SK-N-SH treated with all-trans-retinoic acid at 6 μM for 48 hours (cell line): Measurements from ENCODE around the gene LRRC8E.

Experiments
- ATAC-seq: fragments of 200-7000 bp; cut with Tn5 transposase; 3 replicates; pipeline ENCODE4 v1.9.1; 2020; ENCODE audit warnings: mild to moderate bottlenecking, moderate library complexity
- ARNTL ChIP-seq: fragments of 450-650 bp; formaldehyde crosslinking; IDR thresholded peaks from 2 replicates; pipeline ENCODE4 v1.5.0; 2020; ENCODE audit warnings: low read depth, mild to moderate bottlenecking, moderate library complexity, borderline replicate concordance
- BACH2 ChIP-seq: fragments of 250-450 bp; sonication (Bioruptor Pico); IDR thresholded peaks from 2 replicates; pipeline ENCODE4 v1.9.0; 2021; ENCODE audit warnings: mild to moderate bottlenecking, borderline replicate concordance
- CSDC2 ChIP-seq: fragments of 250-450 bp; sonication (Bioruptor Pico); IDR thresholded peaks from 2 replicates; pipeline ENCODE4 v1.5.0; 2020; ENCODE audit warnings: mild to moderate bottlenecking, moderate library complexity
- CSRNP3 ChIP-seq: fragments of 250-450 bp; sonication (Bioruptor Pico); IDR thresholded peaks from 2 replicates; pipeline ENCODE4 v1.5.1; 2021; ENCODE audit warnings: mild to moderate bottlenecking, moderate library complexity
- ESRRG ChIP-seq: fragments of 250-450 bp; sonication (Bioruptor Pico); IDR thresholded peaks from 2 replicates; pipeline ENCODE4 v1.6.1; 2021; ENCODE audit warnings: mild to moderate bottlenecking
- GLIS3 ChIP-seq: fragments of 250-450 bp; sonication (Bioruptor Pico); IDR thresholded peaks from 2 replicates; pipeline ENCODE4 v1.5.0; 2020; ENCODE audit warnings: mild to moderate bottlenecking, moderate library complexity
- ISL1 ChIP-seq: fragments of 250-450 bp; sonication (Bioruptor Pico); IDR thresholded peaks from 2 replicates; pipeline ENCODE4 v2.1.2; 2022; ENCODE audit warnings: mild to moderate bottlenecking, moderate library complexity
- OSR1 ChIP-seq: fragments of 250-450 bp; sonication (Bioruptor Pico); IDR thresholded peaks from 2 replicates; pipeline ENCODE4 v1.8.0; 2022; ENCODE audit warnings: moderate library complexity, mild to moderate bottlenecking, inconsistent platforms
- PPARA ChIP-seq: fragments of 250-450 bp; sonication (Bioruptor Pico); IDR thresholded peaks from 2 replicates; pipeline ENCODE4 v1.5.0; 2020; ENCODE audit warnings: mild to moderate bottlenecking, borderline replicate concordance
- SNAI2 ChIP-seq: fragments of 250-450 bp; sonication (Bioruptor Pico); IDR thresholded peaks from 2 replicates; pipeline ENCODE4 v1.5.0; 2020; ENCODE audit warnings: mild to moderate bottlenecking, moderate library complexity
- TSHZ2 ChIP-seq: fragments of 250-450 bp; sonication (Bioruptor Pico); IDR thresholded peaks from 2 replicates; pipeline ENCODE4 v1.5.0; 2020; ENCODE audit warnings: mild to moderate bottlenecking, moderate library complexity
- ZC3H10 ChIP-seq: fragments of 250-450 bp; sonication (Bioruptor Pico); IDR thresholded peaks from 2 replicates; pipeline ENCODE4 v1.5.1; 2021; ENCODE audit warnings: mild to moderate bottlenecking, moderate library complexity
- ZFP3 ChIP-seq: fragments of 250-450 bp; sonication (Bioruptor Pico); IDR thresholded peaks from 2 replicates; pipeline ENCODE4 v1.5.0; 2020; ENCODE audit warnings: mild to moderate bottlenecking, moderate library complexity
- ZNF70 ChIP-seq: fragments of 450-650 bp; formaldehyde crosslinking; IDR thresholded peaks from 2 replicates; pipeline ENCODE4 v1.5.0; 2020; ENCODE audit warnings: mild to moderate bottlenecking, moderate library complexity
- ZNF8 ChIP-seq: fragments of 450-650 bp; formaldehyde crosslinking; IDR thresholded peaks from 2 replicates; pipeline ENCODE4 v1.5.0; 2020; ENCODE audit warnings: mild to moderate bottlenecking, moderate library complexity
- TF ChIP-seq, protein P1 (sequence below): fragments of 250-450 bp; sonication (Bioruptor Pico); IDR thresholded peaks from 2 replicates; pipeline ENCODE4 v1.5.1; 2020; ENCODE audit warnings: low read depth, mild to moderate bottlenecking, moderate library complexity
- TF ChIP-seq, protein P2 (sequence below): fragments of 250-450 bp; sonication (Bioruptor Pico); IDR thresholded peaks from 2 replicates; pipeline ENCODE4 v1.8.0; 2020; ENCODE audit warnings: mild to moderate bottlenecking, moderate library complexity, borderline replicate concordance
- TF ChIP-seq, protein P3 (sequence below): fragments of 250-450 bp; sonication (Bioruptor Pico); IDR thresholded peaks from 2 replicates; pipeline ENCODE4 v1.8.0; 2021; ENCODE audit warnings: low read depth, mild to moderate bottlenecking, moderate library complexity, borderline replicate concordance

Gene LRRC8E

DNA sequence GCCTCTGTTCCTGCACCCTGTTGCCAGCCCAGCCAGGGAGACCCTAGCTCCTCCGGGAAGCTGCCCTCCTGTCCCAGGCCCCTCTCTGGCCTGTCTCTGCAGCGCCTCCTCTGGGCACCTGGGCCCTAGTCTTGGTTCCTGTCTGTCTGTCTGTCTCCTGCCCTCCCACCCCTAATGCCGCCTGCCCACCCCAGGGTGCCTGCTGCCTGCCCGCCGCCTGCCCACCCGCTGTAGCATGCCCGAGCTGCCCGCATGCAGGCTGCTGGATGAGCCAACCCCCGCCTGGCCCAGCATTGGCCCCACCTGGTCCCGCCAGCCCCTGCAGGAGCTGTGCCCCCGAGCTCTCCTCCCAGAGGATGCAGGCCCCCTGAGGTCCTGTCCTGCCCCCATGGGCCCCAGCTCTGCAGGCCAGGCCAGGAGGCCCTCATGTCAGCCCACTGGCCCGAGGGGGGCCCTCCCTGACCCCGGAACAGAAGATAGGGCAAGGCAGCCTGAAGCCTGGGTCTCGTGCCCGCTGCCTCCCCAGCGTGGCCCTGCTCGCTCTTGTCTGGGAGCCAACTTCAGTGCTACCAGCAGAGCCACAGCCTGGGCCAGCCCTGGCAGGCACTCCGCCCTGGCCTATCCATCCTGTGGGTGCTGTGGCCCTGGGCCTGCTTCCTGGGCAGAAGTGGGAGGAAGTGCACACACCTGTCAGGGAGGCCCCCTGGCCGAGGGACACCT lies 20.6 kb downstream of the LRRC8E start:
- no peak for ATAC-seq
- no peak for TF ChIP-seq CSDC2
- no peak for TF ChIP-seq GLIS3
- no peak for TF ChIP-seq CSRNP3
- no peak for TF ChIP-seq ESRRG (CRISPR knock-in tag)
- no peak for TF ChIP-seq BACH2 (CRISPR knock-in tag)
- TF ChIP-seq SNAI2 (CRISPR knock-in tag) = no peak
- no peak for TF ChIP-seq PPARA (CRISPR knock-in tag)
- TF ChIP-seq, protein P1, sequence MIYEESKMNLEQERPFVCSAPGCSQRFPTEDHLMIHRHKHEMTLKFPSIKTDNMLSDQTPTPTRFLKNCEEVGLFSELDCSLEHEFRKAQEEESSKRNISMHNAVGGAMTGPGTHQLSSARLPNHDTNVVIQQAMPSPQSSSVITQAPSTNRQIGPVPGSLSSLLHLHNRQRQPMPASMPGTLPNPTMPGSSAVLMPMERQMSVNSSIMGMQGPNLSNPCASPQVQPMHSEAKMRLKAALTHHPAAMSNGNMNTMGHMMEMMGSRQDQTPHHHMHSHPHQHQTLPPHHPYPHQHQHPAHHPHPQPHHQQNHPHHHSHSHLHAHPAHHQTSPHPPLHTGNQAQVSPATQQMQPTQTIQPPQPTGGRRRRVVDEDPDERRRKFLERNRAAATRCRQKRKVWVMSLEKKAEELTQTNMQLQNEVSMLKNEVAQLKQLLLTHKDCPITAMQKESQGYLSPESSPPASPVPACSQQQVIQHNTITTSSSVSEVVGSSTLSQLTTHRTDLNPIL = no peak
- TF ChIP-seq ARNTL (CRISPR knock-in tag) = no peak
- TF ChIP-seq ZC3H10 (CRISPR knock-in tag) = no peak
- no peak for TF ChIP-seq TSHZ2 (CRISPR knock-in tag)
- no peak for TF ChIP-seq ISL1

DNA sequence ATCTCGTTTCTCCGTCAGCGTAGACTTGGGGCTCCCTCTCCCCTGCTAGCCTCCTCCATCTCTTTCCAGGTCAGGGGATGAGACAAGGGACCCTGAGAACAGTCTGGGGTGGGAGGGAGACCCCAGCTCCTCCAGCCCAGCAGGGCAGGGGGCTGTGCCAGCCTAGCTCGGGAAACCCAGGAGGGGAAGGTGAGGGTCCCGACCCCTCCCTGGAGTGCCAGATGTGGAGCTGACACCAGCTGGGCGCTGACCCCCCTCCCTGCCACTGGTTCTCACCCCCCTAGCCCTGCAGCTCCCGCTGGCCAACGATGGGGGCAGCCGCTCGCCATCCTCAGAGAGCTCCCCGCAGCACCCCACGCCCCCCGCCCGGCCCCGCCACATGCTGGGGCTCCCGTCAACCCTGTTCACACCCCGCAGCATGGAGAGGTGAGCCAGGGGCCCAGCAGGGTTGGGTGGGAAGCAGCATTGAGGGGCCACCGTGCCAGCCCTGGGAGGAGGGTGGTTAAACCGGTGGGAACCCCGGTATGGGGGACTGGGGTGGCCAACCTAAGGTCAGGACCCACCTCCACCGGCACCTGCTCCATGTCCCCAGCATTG lies 21.3 kb downstream of the LRRC8E start:
- ATAC-seq = no peak
- TF ChIP-seq ZFP3 (CRISPR knock-in tag) = no peak
- TF ChIP-seq, protein P1 = no peak
- TF ChIP-seq BACH2 (CRISPR knock-in tag) = no peak

GRCh38 chr19:7910321-7911161 lies 22.2 kb downstream of the LRRC8E start:
- no peak for TF ChIP-seq ZNF70
- no peak for TF ChIP-seq ESRRG (CRISPR knock-in tag)
- TF ChIP-seq BACH2 (CRISPR knock-in tag) = no peak
- no peak for ATAC-seq

DNA sequence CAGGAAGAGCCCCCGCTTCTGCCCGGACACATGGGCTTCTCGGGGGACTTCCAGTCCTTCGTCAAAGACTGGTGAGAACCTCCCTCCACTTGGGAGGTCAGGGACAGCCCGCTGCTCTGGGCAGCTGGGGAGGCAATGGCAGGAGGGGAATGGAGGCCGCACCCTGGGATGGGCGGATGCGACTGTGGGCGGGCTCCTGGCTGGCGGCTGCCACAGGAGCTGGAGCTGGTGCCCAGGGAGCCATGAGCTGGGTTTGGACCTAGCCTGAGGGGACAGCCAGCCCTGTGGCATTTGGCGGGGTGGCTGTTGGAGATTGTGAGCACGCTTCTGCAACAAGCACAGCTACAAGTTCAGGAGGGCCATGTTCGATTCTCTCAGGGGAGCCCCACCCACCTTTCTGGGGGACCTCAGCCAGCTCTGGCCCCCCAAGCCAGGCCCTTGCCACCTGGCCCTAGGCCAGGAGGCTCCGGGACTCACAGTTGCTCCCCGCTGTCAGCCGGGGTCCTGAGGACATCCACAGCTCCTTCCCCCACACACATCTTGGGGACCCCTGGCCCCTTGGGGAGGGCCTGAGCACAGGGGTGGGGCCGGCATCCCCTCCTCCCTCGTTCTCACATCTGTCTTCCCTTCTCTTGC lies 23.3 kb downstream of the LRRC8E start:
- no peak for ATAC-seq
- TF ChIP-seq TSHZ2 (CRISPR knock-in tag) = no peak
- TF ChIP-seq ZC3H10 (CRISPR knock-in tag) = no peak
- TF ChIP-seq, protein P2, sequence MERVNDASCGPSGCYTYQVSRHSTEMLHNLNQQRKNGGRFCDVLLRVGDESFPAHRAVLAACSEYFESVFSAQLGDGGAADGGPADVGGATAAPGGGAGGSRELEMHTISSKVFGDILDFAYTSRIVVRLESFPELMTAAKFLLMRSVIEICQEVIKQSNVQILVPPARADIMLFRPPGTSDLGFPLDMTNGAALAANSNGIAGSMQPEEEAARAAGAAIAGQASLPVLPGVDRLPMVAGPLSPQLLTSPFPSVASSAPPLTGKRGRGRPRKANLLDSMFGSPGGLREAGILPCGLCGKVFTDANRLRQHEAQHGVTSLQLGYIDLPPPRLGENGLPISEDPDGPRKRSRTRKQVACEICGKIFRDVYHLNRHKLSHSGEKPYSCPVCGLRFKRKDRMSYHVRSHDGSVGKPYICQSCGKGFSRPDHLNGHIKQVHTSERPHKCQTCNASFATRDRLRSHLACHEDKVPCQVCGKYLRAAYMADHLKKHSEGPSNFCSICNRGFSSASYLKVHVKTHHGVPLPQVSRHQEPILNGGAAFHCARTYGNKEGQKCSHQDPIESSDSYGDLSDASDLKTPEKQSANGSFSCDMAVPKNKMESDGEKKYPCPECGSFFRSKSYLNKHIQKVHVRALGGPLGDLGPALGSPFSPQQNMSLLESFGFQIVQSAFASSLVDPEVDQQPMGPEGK (CRISPR knock-in tag) = no peak
- no peak for TF ChIP-seq GLIS3
- no peak for TF ChIP-seq ZFP3 (CRISPR knock-in tag)
- no peak for TF ChIP-seq CSDC2
- no peak for TF ChIP-seq ZNF8 (CRISPR knock-in tag)
- TF ChIP-seq, protein P3, sequence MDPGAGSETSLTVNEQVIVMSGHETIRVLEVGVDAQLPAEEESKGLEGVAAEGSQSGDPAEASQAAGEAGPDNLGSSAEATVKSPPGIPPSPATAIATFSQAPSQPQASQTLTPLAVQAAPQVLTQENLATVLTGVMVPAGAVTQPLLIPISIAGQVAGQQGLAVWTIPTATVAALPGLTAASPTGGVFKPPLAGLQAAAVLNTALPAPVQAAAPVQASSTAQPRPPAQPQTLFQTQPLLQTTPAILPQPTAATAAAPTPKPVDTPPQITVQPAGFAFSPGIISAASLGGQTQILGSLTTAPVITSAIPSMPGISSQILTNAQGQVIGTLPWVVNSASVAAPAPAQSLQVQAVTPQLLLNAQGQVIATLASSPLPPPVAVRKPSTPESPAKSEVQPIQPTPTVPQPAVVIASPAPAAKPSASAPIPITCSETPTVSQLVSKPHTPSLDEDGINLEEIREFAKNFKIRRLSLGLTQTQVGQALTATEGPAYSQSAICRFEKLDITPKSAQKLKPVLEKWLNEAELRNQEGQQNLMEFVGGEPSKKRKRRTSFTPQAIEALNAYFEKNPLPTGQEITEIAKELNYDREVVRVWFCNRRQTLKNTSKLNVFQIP = no peak
- no peak for TF ChIP-seq PPARA (CRISPR knock-in tag)
- TF ChIP-seq OSR1 (CRISPR knock-in tag) = no peak
- TF ChIP-seq ISL1 = no peak
- no peak for TF ChIP-seq ZNF70
